Measurements from ENCODE around the gene FARP1.
"Not testable (repeated sequence)": the region's sequence is repeated elsewhere in the genome, so short reads cannot be mapped to it uniquely, and the experiment has no call there.

Gene FARP1

DNA sequence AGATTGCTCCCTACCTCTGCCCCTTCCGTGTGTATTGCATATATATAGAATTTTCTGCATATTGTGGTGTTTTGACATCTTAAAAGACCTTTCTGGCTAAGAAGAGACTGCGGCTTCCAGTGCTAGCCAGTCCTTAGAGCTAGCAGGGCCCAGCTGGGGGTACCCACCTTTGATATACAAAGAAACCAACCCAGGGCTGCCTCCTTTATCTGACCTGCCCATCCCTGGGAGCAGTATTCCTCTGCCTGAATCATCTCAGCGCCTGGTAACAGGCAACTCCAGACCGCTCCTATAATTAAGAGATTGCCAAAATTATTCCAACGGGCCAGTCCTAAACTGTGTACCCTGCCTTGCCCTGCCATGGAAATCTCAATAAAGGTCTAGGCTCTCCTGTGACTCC is 220.4 kb downstream of the FARP1 start:
- Histone ChIP-seq H3K27me3 (ENCODE audit: low read depth) (no peaks in the 10 kb centered on the region), H3K4me1 (peaks cover 12% of the 10 kb centered on the region), H3K9me3 (no peaks in the 10 kb centered on the region), H3K36me3 (replicated peaks) (no peaks in the 10 kb centered on the region; the same call in 1 of the 2 replicates), H3K4me3 (no peak overlapping the region)
- no peak for DNase-seq (ENCODE audit: low spot score in 2 of 2)
- in situ Hi-C loops (cut with MboI; ENCODE audit: low sequenced_read_pairs): no loop called here

DNA sequence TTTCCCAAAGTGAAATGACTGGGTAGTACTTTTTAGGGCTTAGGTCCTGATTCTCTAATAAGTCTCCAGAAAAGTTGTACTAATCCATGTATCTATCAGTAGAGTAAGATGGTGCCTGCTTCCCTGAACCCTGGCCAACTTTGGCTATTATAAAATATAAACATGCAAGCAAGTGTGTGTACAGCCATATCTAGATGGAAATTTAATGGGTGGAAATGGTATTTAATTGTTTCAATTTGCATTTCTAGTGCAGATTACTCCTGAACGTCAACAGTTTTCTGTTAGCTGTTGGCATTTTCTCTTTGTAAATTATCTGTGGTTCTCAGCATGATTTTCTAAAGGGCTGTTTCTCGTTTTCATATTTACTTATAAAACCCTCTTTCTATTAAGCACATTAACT is 221.3 kb downstream of the FARP1 start:
- no peak for DNase-seq (ENCODE audit: low spot score in 2 of 2)
- Histone ChIP-seq H3K36me3 (replicated peaks) (no peaks in the 10 kb centered on the region; the same call in 1 of the 2 replicates), H3K4me3 (no peak overlapping the region), H3K27me3 (ENCODE audit: low read depth) (no peaks in the 10 kb centered on the region), H3K9me3 (no peaks in the 10 kb centered on the region), H3K4me1 (peaks cover 12% of the 10 kb centered on the region)
- in situ Hi-C loops (cut with MboI; ENCODE audit: low sequenced_read_pairs): no loop called here

DNA sequence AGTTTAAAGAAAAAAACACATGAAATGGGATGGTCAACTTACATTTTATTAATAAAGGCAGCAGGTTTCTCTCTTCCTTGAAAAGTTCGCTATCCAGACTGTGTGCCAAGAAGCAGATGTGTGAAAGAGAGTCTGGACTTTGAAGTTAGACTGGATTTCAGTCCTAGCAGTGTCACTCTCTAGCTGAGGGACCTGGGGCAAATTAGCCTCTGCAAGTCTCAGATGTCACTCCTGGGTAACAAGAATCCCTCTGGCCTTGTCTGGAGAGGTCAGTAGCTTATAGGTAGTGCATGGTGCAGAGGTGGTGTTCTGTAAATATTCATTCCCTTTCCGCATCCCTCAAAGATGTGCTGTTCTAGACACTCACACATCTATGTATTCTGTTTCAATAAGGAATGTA is 221.8 kb downstream of the FARP1 start:
- no peak for DNase-seq (ENCODE audit: low spot score in 2 of 2)
- in situ Hi-C loops (cut with MboI; ENCODE audit: low sequenced_read_pairs): no loop called here
- no peaks in the 10 kb centered on the region for H3K9me3 ChIP-seq
- H3K4me3 ChIP-seq: no peak overlapping the region
- H3K36me3 ChIP-seq (replicated peaks): no peaks in the 10 kb centered on the region; the same call in 1 of the 2 replicates
- no peaks in the 10 kb centered on the region for H3K27me3 ChIP-seq (ENCODE audit: low read depth)
- H3K4me1 ChIP-seq: peaks cover 12% of the 10 kb centered on the region

DNA sequence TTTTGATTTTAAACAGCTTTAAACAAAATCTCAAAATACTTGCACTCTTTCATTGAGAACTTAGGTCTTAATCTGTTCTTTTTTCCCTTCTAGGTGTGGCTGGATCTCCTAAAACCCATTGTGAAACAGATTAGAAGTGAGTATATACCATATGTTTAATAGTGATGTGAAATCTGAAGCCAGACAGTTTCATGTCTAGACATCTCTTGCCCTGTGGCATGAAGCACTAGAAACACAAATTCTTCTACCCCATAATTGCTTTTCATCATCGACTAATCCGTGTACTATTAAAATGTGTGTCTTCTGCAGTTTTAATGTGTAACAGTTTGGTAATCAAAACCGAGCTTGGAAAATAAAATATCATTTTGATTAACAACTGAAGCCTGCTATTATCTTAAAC is 222.4 kb downstream of the FARP1 start:
- in situ Hi-C loops (cut with MboI; ENCODE audit: low sequenced_read_pairs): no loop called here
- Histone ChIP-seq H3K36me3 (replicated peaks) (no peaks in the 10 kb centered on the region; the same call in 1 of the 2 replicates), H3K9me3 (no peaks in the 10 kb centered on the region), H3K27me3 (ENCODE audit: low read depth) (no peaks in the 10 kb centered on the region), H3K4me3 (no peak overlapping the region), H3K4me1 (peaks cover 12% of the 10 kb centered on the region)
- peak in 1 of 2 experiments; percentile 18 for DNase-seq (ENCODE audit: low spot score in 2 of 2)

DNA sequence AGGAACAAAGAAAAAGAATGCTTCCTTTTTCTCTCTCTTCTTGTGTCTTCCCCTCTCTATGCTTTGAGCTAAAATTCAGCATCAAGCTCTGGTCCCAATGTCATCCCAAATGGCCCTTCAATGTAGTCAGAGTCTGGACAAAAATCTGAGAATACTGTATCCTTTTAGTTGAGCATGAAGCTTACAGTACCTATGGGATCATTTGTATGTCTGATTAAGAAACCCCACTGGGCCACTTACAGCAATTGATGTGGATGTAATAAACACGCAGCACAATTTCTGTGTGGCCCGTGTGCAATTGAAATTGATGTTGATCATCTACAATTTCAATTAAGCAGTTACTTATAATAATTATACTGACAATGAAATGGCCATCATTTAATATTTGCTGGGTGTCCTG is 223.1 kb downstream of the FARP1 start:
- Histone ChIP-seq H3K4me1 (peaks cover 12% of the 10 kb centered on the region), H3K36me3 (replicated peaks) (no peaks in the 10 kb centered on the region; the same call in 1 of the 2 replicates), H3K9me3 (no peaks in the 10 kb centered on the region), H3K4me3 (no peak overlapping the region), H3K27me3 (ENCODE audit: low read depth) (no peaks in the 10 kb centered on the region)
- DNase-seq (ENCODE audit: low spot score in 2 of 2): no peak
- in situ Hi-C loops (cut with MboI; ENCODE audit: low sequenced_read_pairs): no loop called here

DNA sequence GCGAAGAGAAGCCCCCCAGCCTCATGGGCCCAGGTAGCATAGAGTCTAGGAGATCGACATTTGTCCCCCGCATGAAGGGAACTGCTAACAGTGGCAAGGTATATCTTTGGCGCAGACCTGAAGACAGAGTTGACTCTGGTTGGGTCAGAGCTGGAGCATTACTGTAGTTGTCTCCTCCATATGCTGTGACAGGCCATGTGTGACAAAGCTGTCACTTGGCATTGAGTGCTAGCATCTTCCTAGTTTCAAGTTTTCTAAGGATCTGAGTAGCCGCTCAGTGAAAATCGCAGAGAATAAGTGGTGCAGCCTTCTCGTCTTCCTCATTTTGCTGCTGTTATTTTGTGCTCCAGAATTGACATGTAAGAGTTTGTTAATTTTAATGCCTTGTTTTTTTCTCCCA is 223.5 kb downstream of the FARP1 start:
- no peak overlapping the region for H3K4me3 ChIP-seq
- no peaks in the 10 kb centered on the region for H3K27me3 ChIP-seq (ENCODE audit: low read depth)
- in situ Hi-C loops (cut with MboI; ENCODE audit: low sequenced_read_pairs): no loop called here
- no peaks in the 10 kb centered on the region; the same call in 1 of the 2 replicates for H3K36me3 ChIP-seq (replicated peaks)
- H3K9me3 ChIP-seq: no peaks in the 10 kb centered on the region
- peaks cover 12% of the 10 kb centered on the region for H3K4me1 ChIP-seq
- no peak for DNase-seq (ENCODE audit: low spot score in 2 of 2)

DNA sequence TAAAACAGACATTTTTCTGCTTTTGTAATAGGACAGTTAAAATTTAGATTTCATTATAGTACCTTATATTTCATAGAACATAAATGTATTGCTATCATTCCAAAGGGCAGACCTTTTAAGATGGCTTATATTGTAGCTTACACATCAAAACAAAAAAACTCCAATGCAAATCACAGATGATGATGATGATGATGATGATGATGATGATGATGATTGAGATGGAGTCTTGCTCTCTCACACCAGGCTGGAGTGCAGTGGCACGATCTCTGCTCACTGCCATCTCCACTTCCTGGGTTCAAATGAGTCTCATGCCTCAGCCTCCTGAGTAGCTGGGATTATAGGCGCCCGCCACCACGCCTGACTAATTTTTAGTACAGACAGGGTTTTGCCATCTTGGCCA is 224.1 kb downstream of the FARP1 start:
- Histone ChIP-seq H3K36me3 (replicated peaks) (no peaks in the 10 kb centered on the region; the same call in 1 of the 2 replicates), H3K27me3 (ENCODE audit: low read depth) (no peaks in the 10 kb centered on the region), H3K4me1 (peaks cover 12% of the 10 kb centered on the region), H3K9me3 (no peaks in the 10 kb centered on the region), H3K4me3 (no peak overlapping the region)
- in situ Hi-C loops (cut with MboI; ENCODE audit: low sequenced_read_pairs): no loop called here
- DNase-seq (ENCODE audit: low spot score in 2 of 2): no peak

DNA sequence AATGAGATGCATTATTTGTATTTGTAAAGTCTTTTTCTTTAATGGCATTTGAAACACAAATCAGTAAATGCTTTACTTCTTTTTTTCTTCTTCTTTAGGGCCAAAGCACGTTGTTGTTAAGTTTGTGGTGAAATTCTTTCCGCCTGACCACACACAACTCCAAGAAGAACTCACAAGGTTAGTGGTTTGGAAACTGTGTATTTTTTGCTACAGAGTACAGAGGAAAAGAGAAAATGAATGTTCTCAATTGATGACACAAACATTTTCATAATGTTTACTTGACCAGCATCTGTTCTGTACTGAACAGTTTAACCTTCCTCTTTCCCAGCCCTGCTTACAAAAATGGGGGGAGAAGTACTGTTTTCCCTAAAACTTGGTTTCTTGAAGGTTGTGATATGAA is 225.1 kb downstream of the FARP1 start:
- Histone ChIP-seq H3K4me3 (no peak overlapping the region), H3K9me3 (no peaks in the 10 kb centered on the region), H3K36me3 (replicated peaks) (no peaks in the 10 kb centered on the region; the same call in 1 of the 2 replicates), H3K4me1 (peaks cover 12% of the 10 kb centered on the region), H3K27me3 (ENCODE audit: low read depth) (no peaks in the 10 kb centered on the region)
- DNase-seq (ENCODE audit: low spot score in 2 of 2): no peak
- in situ Hi-C loops (cut with MboI; ENCODE audit: low sequenced_read_pairs): no loop called here

DNA sequence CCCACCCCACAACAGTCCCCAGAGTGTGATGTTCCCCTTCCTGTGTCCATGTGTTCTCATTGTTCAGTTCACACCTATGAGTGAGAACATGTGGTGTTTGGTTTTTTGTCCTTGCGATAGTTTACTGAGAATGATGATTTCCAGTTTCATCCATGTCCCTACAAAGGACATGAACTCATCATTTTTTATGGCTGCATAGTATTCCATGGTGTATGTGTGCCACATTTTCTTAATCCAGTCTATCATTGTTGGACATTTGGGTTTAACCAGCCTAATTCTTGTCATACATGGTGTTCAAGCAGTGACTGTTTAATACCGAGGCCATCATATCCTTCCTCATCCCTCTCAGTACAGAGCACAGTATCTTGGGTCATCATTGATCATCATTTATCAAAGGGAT is 226.6 kb downstream of the FARP1 start:
- in situ Hi-C loops (cut with MboI; ENCODE audit: low sequenced_read_pairs): not testable (repeated sequence)

DNA sequence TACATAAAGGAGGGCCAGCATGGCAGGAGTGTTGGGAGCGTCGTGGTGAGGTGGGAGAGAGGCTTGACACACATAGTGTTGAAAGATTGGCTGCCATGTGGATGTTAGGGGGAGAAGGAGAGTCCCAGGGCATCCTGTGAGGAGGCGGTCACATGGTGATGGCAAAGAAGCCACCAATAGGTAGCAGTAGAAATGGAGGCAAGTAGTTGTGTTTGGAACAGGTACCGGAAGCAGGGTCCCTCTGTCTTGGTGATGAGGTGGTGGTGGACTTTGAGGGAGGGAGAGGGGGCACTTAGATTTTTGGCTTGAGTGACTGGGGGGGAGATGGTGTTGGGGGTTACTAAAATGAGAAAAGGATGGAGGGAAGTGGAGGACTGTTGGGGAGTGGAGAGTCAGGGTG is 227.4 kb downstream of the FARP1 start:
- Histone ChIP-seq H3K4me1 (peaks cover 9% of the 10 kb centered on the region), H3K27me3 (ENCODE audit: low read depth) (no peaks in the 10 kb centered on the region), H3K36me3 (replicated peaks) (no peaks in the 10 kb centered on the region; the same call in 1 of the 2 replicates), H3K9me3 (no peaks in the 10 kb centered on the region; the same call in 1 of the 2 replicates), H3K4me3 (no peak overlapping the region)
- DNase-seq (ENCODE audit: low spot score in 2 of 2): no peak
- in situ Hi-C loops (cut with MboI; ENCODE audit: low sequenced_read_pairs): no loop called here

More for the DNA sequence above, 226.6 kb downstream of the FARP1 start:
- H3K4me3 ChIP-seq; H3K36me3 ChIP-seq (replicated peaks); DNase-seq (ENCODE audit: low spot score in 2 of 2); H3K27me3 ChIP-seq (ENCODE audit: low read depth); H3K9me3 ChIP-seq: not testable (repeated sequence)
- peaks cover 12% of the 10 kb centered on the region for H3K4me1 ChIP-seq

DNA sequence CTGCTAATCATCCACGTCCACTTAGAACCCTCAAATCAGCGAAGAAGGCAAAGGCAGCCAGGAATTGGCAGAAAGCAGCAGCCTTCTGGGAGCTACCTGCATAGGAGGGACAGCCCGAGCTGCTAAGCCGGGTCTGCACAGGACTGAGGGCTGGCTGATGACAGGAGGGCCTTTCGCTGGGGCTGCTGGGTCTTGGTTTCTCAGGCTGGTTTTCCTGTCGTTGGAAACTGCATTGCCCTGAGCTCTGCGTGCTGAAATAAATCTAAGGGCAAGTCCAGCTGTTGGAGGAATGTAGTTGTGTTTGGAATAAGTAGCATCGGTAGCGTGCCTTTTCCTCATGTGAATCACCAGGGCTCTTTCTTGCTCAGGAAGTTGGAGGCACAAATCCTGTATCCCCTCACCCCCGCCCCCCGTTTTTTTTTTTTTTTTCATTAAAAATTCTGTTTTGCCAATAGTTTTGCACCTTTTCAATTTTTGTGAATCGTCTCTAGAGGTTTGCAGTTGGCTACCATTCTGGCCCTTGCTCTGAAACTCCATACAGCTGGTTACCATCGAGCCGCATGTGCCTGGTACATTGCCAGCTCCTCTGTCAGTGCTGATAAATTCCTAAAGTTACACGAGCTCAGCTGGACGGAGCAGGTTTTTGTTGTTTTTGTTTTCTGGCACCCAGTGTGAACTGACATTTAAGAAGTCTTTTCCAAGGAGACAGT is 228.1 kb downstream of the FARP1 start:
- Histone ChIP-seq H3K36me3 (replicated peaks) (no peaks in the 10 kb centered on the region; the same call in 1 of the 2 replicates), H3K9me3 (no peaks in the 10 kb centered on the region; the same call in 1 of the 2 replicates), H3K27me3 (ENCODE audit: low read depth) (no peaks in the 10 kb centered on the region), H3K4me1 (peaks cover 2% of the 10 kb centered on the region), H3K4me3 (no peak overlapping the region)
- in situ Hi-C loops (cut with MboI; ENCODE audit: low sequenced_read_pairs): no loop called here
- no peak for DNase-seq (ENCODE audit: low spot score in 2 of 2)

DNA sequence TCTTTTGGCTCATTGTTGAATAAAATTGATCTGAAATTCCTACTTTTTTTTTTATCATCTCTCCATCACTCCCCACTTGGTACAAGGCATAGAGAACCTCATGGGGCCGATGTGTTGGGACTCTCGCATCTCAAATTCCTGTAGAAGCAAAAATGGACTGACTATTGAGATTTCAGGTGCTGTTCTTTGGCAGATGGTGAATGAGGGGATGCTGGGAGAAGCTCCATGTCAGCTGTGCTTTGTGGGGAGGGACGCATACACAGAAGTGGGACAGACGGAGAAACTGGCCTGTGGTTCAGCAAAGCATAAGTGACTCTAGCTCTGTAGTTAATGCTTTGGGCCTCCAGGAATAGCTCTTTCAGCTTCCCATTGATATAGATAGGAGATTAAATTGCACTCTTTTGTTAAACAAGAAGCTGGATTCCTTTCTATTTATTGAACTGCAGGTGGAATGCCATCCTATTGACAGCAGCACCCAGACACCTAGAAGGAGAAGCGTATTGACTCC is 228.7 kb downstream of the FARP1 start:
- in situ Hi-C loops (cut with MboI; ENCODE audit: low sequenced_read_pairs): no loop called here
- H3K4me1 ChIP-seq: no peaks in the 10 kb centered on the region; the same call in 1 of the 2 replicates
- no peak overlapping the region for H3K4me3 ChIP-seq
- no peaks in the 10 kb centered on the region; the same call in 1 of the 2 replicates for H3K36me3 ChIP-seq (replicated peaks)
- peak in 1 of 2 experiments; percentile 19 for DNase-seq (ENCODE audit: low spot score in 2 of 2)
- H3K9me3 ChIP-seq: no peaks in the 10 kb centered on the region; the same call in 1 of the 2 replicates
- H3K27me3 ChIP-seq (ENCODE audit: low read depth): no peaks in the 10 kb centered on the region

DNA sequence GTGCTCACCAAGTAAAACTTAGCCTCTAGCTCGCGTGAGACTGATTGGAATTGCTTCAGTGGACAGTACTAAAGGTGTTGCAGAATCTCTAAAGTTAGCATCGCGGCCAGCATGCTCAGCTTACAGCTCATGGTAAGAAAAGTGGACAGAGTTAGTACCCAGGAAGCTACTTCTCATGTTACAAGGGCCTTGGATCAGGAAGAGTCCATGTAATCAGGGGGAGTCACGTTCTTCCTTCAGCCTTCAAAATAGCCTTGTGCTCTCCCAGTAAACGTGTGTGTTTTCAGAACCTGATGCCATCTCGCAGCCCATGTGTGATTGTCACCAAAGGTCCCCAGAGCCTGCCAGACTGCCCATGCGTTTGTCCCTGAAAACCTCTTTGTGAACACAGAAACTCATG is 230.0 kb downstream of the FARP1 start:
- no peaks in the 10 kb centered on the region; the same call in 1 of the 2 replicates for H3K4me1 ChIP-seq
- in situ Hi-C loops (cut with MboI; ENCODE audit: low sequenced_read_pairs): no loop called here
- no peak for DNase-seq (ENCODE audit: low spot score in 2 of 2)
- no peaks in the 10 kb centered on the region for H3K27me3 ChIP-seq (ENCODE audit: low read depth)
- no peaks in the 10 kb centered on the region; the same call in 1 of the 2 replicates for H3K9me3 ChIP-seq
- no peaks in the 10 kb centered on the region; the same call in 1 of the 2 replicates for H3K36me3 ChIP-seq (replicated peaks)
- no peak overlapping the region for H3K4me3 ChIP-seq

DNA sequence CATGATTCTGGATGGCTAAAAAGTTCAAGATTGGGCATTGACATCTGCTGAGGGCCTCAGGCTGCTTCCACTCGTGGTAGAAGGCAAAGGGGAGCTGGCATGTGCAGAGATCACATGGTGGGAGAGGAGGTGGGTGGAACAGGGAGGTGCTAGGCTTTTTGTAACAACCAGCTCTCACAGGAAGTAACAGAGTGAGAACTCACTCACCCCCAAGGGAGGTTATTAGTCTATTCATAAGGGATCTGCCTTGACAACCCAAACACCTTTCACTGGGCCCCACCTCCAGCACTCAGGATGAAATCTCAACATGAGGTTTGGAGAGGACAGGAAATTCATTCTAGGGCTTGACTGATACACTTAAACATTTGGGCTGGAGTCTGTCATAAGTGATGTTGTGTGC is 231.9 kb downstream of the FARP1 start:
- H3K9me3 ChIP-seq: no peaks in the 10 kb centered on the region; the same call in 1 of the 2 replicates
- H3K4me1 ChIP-seq: no peaks in the 10 kb centered on the region; the same call in 1 of the 2 replicates
- no peak overlapping the region for H3K4me3 ChIP-seq
- DNase-seq (ENCODE audit: low spot score in 2 of 2): no peak
- H3K36me3 ChIP-seq (replicated peaks): no peaks in the 10 kb centered on the region
- no peaks in the 10 kb centered on the region for H3K27me3 ChIP-seq (ENCODE audit: low read depth)
- in situ Hi-C loops (cut with MboI; ENCODE audit: low sequenced_read_pairs): no loop called here

Data from HAP-1 (cell line).